Glomerular visceral epithelial cell (primary cell): ENCODE results near the gene MDK.

Source experiments
- DNase-seq: peaks from one replicate; pipeline ENCODE4 v3.0.0-alpha.2; 2016; ENCODE audit errors: extremely low spot score

The MDK gene

DNA sequence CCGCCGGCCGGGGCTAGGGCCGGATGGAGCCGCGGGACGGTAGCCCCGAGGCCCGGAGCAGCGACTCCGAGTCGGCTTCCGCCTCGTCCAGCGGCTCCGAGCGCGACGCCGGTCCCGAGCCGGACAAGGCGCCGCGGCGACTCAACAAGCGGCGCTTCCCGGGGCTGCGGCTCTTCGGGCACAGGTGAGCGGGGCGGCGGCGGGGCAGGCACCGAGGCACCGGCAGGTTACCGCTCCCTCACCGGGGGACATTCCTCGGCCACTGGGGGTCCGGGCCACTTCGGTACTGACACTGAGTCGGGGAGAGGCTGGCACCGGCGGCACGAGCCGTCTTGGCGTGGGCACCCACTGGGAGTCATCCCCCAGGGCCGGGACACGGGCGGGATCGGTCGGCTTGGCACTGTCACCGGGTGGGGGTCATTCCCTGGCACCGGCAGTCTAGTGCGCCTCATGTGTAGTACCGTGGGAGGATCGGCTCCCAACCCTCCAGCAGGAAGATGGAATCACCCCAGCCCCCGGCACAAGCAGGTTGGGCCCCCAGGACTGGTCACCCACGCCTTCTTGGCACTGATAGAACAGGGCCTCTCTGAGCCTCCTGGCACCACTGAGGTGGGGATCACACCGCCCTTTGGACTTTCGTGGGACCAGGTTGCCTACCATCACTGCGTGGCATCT, 33.7 kb upstream of the MDK start:
- DNase-seq, result no peak

DNA sequence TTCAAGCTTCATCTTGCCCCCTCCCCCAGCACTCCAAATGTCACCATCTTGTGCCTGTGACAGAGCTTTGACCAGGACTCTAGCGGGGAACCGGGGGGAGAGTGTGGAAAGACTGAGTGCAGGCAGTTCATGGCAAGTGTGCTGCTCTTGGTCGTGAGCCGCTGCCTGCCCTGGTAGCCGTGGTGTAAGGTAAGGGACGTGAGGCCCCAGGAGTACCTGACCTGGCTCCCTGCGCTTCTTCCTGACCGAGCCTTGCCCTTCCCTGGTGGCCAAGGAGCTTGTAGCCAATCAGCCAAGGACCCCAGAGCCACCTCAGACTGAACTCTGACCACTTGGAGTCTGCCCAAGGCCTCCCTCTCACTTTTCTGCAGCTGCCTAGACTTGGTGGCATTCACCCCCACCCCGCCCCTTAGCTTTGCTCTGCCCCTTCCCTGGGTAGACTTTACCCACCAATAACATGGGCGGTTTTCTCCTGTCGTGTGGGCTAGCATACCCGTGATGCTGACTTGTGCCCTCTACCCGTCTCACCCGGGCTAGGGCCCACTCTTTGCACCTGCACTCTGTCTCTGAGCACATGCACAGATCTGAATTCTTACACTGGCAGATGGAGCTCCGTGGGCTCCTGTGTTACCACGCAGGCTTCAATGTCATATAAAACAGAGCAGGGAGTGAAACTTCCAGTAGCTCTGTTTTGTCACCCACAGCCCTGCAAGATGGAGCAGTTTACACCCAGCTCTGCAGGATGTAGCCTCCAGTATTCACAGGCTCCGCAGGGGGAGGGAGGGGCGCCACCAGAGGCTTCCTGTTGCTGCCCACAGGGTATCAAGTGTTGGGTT, 32.7 kb upstream of the MDK start:
- no peak for DNase-seq

DNA sequence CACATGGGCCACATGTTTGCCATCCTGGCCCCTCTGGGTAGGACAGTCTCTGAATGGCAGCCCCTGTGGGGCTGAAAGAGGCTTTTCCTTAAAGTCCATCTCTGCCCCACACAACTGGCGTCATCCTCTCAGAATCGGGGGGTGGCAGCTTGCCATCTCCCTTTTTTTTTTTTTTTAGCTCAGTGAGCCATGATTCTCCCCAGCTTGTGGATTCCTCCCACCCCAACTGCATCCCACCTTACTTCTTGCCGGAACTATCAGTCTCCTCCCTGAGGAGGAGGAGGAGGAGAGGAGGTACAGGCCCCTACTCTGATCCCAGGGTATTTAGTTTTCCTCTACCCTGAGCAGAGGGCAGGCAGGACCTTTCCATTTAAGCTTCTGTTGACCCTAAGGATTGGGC, 30.8 kb upstream of the MDK start:
- no peak for DNase-seq

DNA sequence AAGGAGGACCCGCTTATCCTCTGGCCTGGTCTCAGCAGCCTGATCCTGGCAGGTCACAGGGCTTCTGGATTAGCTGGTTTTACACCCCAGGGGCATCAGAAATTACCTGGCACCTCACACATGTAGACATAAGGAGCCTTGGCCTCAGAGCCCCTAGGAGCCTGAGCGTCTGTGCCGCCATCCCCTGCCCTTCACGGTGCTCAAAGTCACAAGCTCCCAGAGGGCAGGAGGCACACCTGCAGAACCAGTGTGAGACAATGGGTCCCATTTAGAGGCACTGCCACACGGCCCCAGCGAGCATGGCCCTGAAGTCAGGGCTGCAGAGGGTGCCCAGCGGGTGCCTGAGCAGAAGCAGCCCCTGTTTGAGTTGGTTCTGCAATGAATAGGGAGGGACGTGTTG, 30.3 kb upstream of the MDK start:
- no peak for DNase-seq

DNA sequence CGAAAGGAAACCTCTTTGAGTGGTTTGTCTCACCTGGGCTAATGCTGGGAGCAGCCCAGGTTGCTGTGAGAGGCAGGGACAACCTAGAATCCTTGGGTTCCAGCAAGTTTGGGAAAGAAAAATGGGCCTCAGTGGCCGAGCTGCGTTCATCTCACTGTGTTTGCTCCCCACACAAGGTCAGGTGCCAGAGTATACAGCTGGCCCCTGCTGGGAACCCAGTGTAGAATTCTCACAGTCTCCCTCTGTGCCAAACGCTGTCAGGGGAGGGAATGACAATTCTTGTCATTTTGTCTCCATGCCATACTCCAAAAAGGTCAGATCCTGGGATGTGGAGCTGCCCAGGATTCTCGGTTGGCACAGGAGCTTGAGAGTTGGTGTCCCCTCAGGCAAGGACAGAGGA, 29.9 kb upstream of the MDK start:
- no peak for DNase-seq

DNA sequence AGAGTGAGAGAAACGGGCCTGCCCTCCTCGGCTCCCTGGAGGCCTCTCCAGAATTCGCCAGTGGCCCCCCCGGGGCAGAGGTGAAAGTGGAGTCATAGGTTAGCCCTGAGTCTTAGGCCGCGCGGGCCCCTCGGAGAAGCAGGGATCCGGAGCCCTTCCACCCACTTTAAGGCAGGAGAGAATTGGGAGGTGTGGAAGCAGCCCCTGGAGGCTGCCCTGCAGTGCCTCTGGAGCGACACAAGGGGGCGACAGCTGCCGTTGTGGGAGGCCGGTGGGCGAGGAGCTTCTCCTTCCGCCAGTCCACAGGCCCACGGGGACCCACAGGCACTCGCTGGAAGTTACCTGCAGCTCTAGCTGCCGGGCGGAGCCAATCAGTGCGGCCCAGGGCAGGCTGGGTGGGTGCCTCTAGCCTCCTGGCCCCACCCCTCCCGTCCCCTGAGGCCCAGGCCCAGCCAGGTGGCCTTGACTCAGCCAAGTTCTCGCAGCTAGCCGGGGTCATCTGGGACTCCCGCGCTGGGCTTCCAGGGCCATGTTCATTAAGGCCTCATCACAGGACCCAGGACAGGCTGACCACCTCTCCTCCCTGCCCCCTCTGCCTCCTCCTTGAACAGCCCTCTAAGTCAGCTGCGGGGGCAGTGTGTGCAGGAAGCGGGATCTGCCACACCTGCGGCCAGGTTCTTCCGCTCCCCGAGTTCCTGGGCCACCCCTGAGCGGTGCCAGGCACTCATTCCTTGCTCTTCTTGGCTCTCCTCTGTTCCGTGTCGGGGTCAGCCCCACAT, 29.2 kb upstream of the MDK start:
- DNase-seq, result no peak

DNA sequence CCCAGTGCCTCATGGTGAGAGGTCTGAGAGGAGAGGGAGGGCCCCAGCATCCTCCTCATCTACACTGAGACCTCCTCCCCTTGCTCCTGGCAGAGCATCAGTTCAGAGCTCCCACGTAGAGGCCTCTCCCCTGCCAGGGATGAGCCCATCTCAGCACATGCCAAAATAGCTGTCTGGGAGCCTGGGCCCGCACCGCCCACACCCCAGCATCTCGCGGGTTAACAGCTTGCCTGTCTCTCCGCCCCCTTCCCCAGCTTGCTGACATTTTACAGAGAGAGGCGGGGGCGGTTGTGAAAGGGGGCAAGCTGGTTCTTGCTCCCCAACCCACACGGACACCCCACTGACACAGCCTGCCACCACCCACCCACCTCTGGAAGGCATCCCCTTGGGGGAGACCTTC, 27.8 kb upstream of the MDK start:
- no peak for DNase-seq

DNA sequence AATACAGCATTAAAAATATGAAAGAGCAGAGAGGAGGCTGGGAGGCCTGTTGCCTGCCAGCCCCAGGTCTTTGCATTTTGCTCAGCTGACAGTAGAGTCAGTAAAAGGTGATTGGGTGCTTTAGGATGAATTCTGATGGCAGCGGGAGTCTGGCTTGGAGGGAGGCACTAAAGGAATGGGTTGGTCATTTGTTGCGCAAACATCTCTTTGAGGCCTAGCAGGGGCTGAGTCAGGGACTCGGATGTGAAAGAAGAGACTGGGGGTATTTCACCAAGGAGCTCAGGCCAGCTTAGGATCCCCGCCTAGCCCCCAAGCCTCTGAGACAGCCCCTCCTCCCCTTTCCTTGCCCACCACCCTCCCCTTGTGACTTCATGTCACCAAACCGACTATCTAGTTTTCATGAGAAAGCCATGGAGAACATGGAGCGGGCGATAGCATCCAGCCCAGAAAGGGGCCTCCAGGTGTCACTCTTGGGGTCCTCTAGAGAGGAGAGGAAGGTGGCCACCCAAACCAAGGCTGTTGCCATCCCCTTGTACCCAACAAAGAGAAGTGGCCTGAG, 24.5 kb upstream of the MDK start:
- DNase-seq, result peak; percentile 49

DNA sequence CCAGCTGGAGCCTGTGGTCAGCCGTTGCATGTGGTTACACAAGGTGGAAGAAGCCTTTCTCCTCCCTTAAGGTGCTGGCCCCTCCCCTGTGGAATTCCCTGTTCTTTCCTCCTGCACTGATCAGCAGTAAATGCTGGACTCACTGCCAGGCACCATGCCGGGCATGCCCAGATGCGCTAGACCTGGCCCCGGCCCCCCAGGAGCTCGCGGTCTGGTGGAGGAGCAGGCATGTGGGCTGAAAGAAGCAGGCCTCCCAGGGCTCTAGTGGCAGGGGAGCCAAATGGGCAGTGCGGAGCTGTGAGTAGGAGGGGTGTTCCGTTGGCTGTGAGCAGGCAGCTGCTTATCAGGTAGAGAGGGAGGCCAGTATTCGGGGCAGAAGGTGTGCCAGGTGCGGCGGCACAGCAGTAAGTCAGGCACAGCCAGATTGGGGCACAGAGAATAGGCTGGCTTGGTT, 24.0 kb upstream of the MDK start:
- peak; percentile 87 for DNase-seq

DNA sequence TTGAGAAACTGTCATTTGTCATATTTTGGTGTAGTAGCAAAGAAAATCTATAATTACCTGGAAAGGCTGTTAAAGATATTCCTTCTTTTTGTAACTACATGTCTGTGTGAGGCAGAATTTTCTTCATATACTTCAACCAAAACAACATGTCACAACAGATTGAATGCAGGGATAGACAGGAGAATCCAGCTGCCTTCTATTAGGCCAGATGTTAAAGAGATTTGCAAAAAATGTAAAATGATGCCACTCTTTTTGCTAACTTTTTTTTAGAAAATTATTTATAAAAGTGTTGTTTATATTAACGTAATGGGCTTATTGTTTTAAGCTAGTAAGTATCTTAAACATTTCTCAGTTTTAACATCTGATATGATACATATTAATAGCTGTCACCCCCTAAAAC, 21.5 kb upstream of the MDK start:
- no peak for DNase-seq

DNA sequence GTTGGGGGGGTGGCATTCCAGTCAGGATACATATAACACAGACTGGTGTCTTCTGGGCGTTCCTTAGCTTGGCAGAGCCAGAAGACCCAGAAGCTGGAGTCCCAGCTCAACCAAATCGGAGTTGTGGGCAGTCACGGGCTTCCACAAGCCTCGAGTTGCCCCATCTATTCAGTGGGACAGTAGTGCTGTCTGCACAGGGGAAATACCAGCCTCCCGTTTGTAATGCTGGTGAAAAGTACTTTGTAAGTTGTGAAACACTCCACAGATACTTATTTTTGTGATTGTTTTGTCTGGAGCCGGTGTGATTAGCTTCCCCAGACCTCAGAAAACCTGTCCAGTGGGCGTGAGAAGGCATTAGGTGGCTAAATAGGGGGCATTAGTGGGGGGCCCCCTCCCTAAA, 20.6 kb upstream of the MDK start:
- no peak for DNase-seq

DNA sequence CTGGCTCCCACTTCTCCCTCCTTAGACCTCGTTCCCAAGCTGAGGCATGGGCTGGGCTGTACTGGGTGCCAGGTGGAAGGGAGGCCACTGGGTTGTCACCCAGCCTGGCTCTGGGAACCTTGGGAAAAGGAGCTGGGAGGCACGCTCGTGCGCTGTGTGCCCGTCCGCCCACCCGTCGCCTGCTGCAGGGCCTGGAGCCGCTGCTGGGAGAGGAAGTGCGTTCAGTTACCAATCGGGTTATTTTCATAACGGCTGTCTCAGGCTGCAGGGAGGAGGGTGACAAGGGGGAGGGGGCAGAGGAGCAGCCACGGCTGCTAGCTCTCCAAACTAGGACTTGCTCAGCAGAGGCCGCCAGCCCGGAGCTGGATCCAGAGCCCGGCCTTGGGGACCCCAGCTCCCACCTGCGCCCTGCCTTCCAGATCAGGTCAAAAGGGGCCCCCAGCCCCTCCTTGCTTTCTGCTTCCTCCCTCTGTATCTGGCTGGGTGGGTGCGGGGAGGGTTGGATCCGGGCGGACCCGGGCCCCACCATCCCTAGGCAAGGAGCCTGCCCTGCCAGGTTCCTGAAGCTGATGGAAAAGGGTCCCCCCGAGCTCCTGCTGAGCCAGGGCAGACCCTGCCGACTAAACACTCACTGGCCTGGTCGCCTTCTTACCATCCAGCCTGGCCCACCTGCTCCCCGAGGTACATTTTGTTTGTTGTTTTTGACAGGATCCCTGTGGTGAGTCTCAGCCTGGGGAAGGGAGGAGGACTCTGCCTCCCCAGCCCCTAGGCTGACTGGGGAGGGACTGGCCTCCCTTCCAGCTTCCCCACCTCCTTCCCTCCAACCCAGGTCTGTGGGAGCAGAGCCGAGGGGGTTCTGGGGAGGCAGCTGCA, 19.9 kb upstream of the MDK start:
- no peak for DNase-seq

DNA sequence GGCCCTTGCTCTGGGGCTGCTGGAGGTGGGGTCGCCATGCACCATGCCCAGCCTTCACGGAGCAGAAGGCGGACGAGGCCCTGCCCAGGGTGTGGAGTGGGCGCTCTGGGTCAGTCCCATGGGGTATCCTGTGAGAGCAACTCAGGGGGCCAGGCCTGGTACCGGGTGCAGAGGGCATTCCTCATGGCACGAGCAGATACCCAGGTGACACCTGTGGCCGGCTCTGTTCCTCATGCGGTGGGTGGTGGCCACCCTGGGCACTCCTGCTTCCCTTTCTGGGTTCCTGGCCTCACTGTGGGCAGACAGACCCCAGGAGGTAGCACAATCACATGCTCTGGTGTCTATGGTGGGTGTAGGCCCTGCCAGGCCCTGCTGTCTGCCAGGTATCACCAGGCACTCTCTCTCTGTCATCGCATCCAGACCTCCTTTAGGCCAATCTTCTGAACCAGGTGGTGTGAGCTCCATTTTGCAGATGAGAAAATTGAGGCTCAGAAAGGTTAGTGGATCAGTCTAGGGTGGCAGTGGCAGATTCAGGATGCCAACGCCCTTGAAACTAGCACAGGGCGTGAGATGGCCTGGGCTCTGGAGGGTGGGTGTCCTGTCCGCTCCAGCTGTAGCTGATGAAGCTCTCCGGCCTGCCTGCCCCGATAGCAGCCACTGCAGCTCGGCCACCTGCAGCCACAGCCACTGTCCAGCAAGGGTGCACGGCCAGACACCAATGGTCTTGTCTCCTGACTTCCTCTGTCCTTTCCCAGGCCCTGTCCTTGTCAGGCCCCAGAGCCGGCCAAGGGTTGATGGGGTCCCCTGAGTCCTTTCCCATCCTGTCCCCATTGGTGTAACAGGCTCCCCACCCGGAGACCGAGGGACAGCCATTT, 19.1 kb upstream of the MDK start:
- no peak for DNase-seq

DNA sequence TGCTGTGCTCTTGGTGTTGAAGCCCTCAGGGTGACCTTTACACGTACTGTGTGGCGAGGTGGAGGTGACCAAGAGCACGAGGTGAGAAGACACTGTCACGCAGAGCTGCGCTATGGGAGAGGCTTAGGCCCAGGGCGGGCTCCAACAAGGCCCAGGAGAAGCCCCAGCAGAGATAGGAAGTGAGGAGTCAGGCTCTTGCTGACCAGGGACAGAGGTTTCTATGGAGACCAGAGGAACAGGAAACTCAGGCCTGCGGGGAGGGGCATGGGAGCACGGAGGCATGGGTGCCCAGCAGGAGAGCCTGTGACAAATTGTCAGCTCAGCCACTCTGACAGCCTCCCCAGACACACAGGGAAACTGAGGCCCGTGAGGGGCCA, 18.4 kb upstream of the MDK start:
- peak; percentile 66 for DNase-seq

DNA sequence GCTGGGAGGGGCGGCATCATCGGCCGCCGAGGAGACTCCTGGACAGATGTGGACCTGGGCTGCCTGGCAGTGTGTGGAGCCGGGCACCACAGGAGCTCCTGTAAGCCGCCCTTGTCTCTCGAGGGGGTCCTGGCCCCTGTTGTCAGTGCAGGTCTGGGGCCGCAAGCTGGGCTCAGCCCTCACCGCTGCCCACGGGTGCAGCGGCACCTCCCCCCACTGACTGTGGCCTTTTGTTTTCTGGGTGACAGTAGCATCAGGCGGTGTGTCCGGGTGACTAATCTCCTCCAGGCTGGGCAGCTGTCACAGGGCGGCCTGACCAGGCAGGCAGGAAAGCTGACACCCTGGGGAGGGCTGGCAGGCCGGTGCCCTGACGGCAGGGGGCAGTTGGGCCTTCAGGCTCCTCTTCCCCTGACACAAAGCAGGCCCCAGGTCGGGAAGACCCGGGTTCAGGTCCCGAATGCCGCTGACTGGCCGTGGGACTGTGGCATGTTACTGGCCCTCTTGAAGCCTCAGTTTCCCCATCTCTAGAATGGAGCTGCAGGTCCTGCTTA, 17.9 kb upstream of the MDK start:
- DNase-seq, result peak; percentile 45

DNA sequence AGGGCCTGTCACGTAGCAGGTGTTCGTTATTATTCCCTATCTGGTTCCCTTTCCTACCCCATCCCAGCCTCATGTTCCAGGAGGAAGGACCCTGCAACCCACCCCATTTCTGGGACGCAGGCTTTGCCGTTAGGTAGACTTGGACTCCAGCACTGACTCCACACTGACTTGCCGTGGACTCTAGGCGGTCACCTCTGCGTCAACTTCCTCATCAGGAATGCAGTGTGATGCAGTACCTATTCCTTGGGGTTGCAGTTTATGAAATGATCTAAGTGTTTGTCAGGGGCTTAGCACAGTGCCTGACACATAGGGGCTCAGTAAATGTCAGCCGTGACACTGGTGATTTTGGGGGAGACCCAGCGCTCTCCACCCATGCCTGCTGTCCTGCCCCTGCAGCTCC, 17.4 kb upstream of the MDK start:
- DNase-seq, result no peak

DNA sequence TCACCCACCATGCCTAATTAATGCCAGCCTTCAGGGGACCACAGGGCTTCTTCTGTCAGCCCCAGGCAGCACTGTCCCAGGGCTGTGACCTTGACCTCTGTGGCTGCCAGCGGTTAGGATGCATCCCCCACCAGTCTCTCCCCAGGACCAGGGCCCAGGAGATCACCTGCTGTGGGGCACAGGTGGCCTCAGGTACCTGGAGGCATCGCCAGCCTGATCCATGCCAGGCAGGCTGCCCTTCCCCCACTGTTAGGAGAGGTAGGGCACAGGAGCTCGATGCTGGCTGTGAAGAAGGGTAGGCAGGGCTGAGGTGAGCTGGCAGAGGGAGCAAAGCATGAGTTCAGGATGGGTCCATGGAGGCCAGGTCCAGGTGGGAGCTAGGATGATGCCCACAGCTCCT, 16.7 kb upstream of the MDK start:
- no peak for DNase-seq

DNA sequence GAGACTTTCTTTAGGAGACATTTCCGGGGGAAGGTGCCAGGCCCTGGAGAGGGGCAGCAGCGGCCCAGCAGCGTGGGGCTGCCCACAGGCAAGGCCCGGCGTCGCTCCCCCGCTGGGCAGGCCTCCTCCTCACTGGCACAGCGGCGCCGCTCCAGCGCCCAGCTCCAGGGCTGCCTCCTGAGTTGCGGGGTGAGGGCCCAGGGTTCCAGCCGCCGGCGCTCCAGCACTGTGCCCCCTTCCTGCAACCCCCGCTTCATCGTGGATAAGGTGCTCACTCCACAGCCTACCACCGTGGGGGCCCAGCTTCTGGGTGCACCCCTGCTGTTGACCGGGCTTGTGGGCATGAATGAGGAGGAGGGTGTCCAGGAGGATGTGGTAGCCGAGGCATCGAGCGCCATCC, 15.2 kb upstream of the MDK start:
- no peak for DNase-seq

DNA sequence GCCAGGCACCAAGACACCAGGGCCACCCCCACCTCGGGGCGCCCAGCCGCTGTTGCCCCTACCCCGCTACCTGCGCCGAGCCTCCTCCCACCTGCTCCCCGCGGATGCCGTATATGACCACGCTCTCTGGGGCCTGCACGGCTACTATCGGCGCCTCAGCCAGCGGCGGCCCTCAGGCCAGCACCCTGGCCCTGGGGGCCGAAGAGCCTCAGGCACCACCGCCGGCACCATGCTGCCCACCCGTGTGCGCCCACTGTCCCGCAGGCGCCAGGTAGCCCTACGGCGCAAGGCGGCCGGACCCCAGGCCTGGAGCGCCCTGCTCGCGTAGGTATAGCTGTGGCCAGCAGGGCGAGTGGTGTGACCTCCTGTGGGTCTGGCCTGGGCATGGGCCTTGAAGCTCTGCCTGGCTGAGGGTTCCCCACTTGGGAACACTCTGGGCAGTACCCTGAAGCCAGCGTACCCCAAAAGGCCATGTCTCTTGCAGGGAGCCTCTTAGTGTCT, 14.8 kb upstream of the MDK start:
- DNase-seq, result no peak
